SU-DHL-6 (cell line): ENCODE results near the gene HMGCR.

Source experiments
- H2AFZ ChIP-seq: fragments of 200-600 bp; sonication (generic); 2 replicates; pipeline ENCODE4 v1.6.1; 2014; ENCODE audit warnings: low read depth, mild to moderate bottlenecking, moderate library complexity, mixed read lengths, antibody characterized with exemption, low read length; ENCODE audit not compliant: severe bottlenecking
- H3F3A ChIP-seq: fragments of 200-600 bp; shearing (Covaris generic); 2 replicates; pipeline ENCODE4 v1.6.0; 2016; ENCODE audit warnings: antibody characterized with exemption, mild to moderate bottlenecking; ENCODE audit not compliant: insufficient read depth
- H3K27ac ChIP-seq: fragments of 200-600 bp; sonication (generic); 2 replicates; pipeline ENCODE4 v1.5.1; 2016; ENCODE audit warnings: low read depth, mild to moderate bottlenecking, low read length, moderate library complexity, mixed read lengths
- H3K27me3 ChIP-seq: fragments of 200-600 bp; sonication (generic), shearing (Covaris generic); 2 replicates; pipeline ENCODE4 v1.6.0; 2014; ENCODE audit warnings: mild to moderate bottlenecking, low read length
- H3K36me3 ChIP-seq: fragments of 200-600 bp; sonication (generic); 2 replicates; pipeline ENCODE4 v1.6.1; 2014; ENCODE audit warnings: mild to moderate bottlenecking, low read length, mixed read lengths
- H3K4me2 ChIP-seq: fragments of 300-600, 200-600 bp; shearing (Covaris generic), sonication (generic); 2 replicates; pipeline ENCODE4 v1.6.0; 2014; ENCODE audit warnings: low read length, low read depth, mild to moderate bottlenecking; ENCODE audit not compliant: poor library complexity, severe bottlenecking
- H3K4me3 ChIP-seq: fragments of 200-600 bp; sonication (generic); 2 replicates; pipeline ENCODE4 v1.5.1; 2014; ENCODE audit warnings: antibody characterized with exemption, low read length, mild to moderate bottlenecking, mixed read lengths; ENCODE audit not compliant: insufficient read depth, poor library complexity, severe bottlenecking
- H3K79me2 ChIP-seq: fragments of 200-600 bp; sonication (generic); 2 replicates; pipeline ENCODE4 v1.6.1; 2014; ENCODE audit warnings: mild to moderate bottlenecking, low read length, moderate library complexity; ENCODE audit not compliant: insufficient read depth
- H3K9ac ChIP-seq: fragments of 200-600 bp; sonication (generic); 2 replicates; pipeline ENCODE4 v1.7.0; 2014; ENCODE audit warnings: mild to moderate bottlenecking, low read length
- H3K9me2 ChIP-seq: fragments of 200-600 bp; sonication (generic); replicated peaks from 2 replicates; pipeline ENCODE4 v1.6.1; 2014; ENCODE audit warnings: low read length; ENCODE audit not compliant: insufficient read depth
- H3K9me3 ChIP-seq: fragments of 200-600 bp; sonication (generic); 2 replicates; pipeline ENCODE4 v1.6.1; 2014; ENCODE audit warnings: low read length, mixed read lengths; ENCODE audit not compliant: insufficient read depth
- H4K20me1 ChIP-seq: fragments of 200-600 bp; sonication (generic); 2 replicates; pipeline ENCODE4 v1.6.1; 2014; ENCODE audit warnings: low read depth, mild to moderate bottlenecking, antibody characterized with exemption, low read length, moderate library complexity, mixed read lengths
- EZH2phosphoT487 ChIP-seq: fragments of 200-600 bp; sonication (generic), shearing (Covaris generic); conservative IDR thresholded peaks from 2 replicates; pipeline ENCODE4 v1.6.1; 2018; ENCODE audit warnings: mild to moderate bottlenecking, antibody characterized with exemption, low read length, moderate library complexity, mixed read lengths
- TF ChIP-seq, protein P1 (sequence below): fragments of 200-600 bp; sonication (generic); IDR thresholded peaks from one replicate; pipeline ENCODE4 v1.5.1; 2017; ENCODE audit warnings: antibody characterized with exemption, mild to moderate bottlenecking, low read length, moderate library complexity; ENCODE audit not compliant: insufficient read depth, poor library complexity, severe bottlenecking

Gene HMGCR

GRCh38 chr5:75380099-75380498, 43.1 kb downstream of the HMGCR start:
- no peaks in the 10 kb centered on the region for H3K9me3 ChIP-seq
- H3K36me3 ChIP-seq = peaks cover 18% of the 10 kb centered on the region; the same call in 1 of the 2 replicates
- no peaks in the 10 kb centered on the region for H3K27me3 ChIP-seq
- H2AFZ ChIP-seq = no peak overlapping the region
- no peak for TF ChIP-seq EZH2phosphoT487
- TF ChIP-seq, protein P1, sequence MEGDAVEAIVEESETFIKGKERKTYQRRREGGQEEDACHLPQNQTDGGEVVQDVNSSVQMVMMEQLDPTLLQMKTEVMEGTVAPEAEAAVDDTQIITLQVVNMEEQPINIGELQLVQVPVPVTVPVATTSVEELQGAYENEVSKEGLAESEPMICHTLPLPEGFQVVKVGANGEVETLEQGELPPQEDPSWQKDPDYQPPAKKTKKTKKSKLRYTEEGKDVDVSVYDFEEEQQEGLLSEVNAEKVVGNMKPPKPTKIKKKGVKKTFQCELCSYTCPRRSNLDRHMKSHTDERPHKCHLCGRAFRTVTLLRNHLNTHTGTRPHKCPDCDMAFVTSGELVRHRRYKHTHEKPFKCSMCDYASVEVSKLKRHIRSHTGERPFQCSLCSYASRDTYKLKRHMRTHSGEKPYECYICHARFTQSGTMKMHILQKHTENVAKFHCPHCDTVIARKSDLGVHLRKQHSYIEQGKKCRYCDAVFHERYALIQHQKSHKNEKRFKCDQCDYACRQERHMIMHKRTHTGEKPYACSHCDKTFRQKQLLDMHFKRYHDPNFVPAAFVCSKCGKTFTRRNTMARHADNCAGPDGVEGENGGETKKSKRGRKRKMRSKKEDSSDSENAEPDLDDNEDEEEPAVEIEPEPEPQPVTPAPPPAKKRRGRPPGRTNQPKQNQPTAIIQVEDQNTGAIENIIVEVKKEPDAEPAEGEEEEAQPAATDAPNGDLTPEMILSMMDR = no peak
- H3K9me2 ChIP-seq = no peaks in the 10 kb centered on the region
- no peak overlapping the region for H3K9ac ChIP-seq
- no peaks in the 10 kb centered on the region for H4K20me1 ChIP-seq
- H3K4me3 ChIP-seq = no peak overlapping the region
- H3K27ac ChIP-seq = no peak overlapping the region
- H3K79me2 ChIP-seq = no peaks in the 10 kb centered on the region
- H3K4me2 ChIP-seq = no peak overlapping the region
- peaks cover 3% of the 10 kb centered on the region; the same call in 1 of the 2 replicates for H3F3A ChIP-seq

DNA sequence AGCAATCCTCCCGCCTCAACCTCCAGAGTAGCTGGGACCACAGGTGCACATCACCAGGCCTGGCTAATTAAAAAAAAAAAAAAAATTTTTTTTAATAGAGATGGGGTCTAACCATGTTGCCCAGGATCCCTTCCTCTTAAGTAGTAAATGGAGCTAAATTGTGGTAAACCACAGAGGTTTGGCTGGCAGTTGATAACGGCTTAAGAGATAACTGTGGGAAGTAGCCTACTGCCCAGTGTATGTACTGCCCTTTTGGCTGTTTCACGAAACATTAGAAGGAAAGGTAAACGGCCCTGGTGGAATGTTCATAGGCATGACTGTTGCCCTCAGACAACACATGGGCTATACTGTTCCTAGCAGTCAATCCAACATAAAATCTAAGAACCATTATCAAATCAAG, 44.4 kb downstream of the HMGCR start:
- peaks cover 3% of the 10 kb centered on the region; the same call in 1 of the 2 replicates for H3F3A ChIP-seq
- H3K4me2 ChIP-seq = no peak overlapping the region

DNA sequence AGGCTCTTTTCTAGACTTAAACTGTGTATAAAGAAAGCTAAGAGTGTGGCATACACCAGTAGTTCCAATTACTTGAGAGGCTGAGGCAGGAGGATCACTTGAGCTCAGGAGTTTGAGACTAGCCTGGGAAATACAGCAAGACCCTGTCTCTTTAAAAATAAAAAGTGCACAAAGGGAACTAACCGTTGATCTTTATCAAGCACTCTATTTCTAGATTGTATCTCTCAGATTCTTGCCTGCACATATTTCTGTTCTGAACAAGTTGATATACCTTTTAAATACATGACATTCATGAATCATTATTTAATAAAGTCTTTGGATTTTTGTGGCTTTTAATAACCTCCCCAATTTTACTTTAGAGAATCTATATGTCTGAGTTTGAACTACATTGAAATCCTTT, 47.2 kb downstream of the HMGCR start:
- no peak overlapping the region for H2AFZ ChIP-seq
- peaks cover 18% of the 10 kb centered on the region; the same call in 1 of the 2 replicates for H3K36me3 ChIP-seq

More for the DNA sequence above, 44.4 kb downstream of the HMGCR start:
- no peak overlapping the region for H3K9ac ChIP-seq
- no peaks in the 10 kb centered on the region for H3K27me3 ChIP-seq
- peaks cover 18% of the 10 kb centered on the region; the same call in 1 of the 2 replicates for H3K36me3 ChIP-seq
- no peaks in the 10 kb centered on the region for H3K9me3 ChIP-seq
- TF ChIP-seq EZH2phosphoT487 = no peak
- TF ChIP-seq, protein P1 = no peak
- no peak overlapping the region for H3K27ac ChIP-seq
- no peak overlapping the region for H2AFZ ChIP-seq
- H3K4me3 ChIP-seq = no peak overlapping the region
- no peaks in the 10 kb centered on the region for H4K20me1 ChIP-seq
- H3K79me2 ChIP-seq = no peaks in the 10 kb centered on the region
- H3K9me2 ChIP-seq = no peaks in the 10 kb centered on the region

More for the DNA sequence above, 47.2 kb downstream of the HMGCR start:
- Histone ChIP-seq H3K4me3 (no peak overlapping the region), H3K79me2 (no peaks in the 10 kb centered on the region), H3K27me3 (no peaks in the 10 kb centered on the region), H3F3A (peaks cover 3% of the 10 kb centered on the region; the same call in 1 of the 2 replicates), H3K27ac (no peak overlapping the region), H3K4me2 (no peak overlapping the region), H3K9ac (no peak overlapping the region), H3K9me2 (no peaks in the 10 kb centered on the region), H3K9me3 (no peaks in the 10 kb centered on the region), H4K20me1 (no peaks in the 10 kb centered on the region)
- no peak for TF ChIP-seq EZH2phosphoT487
- TF ChIP-seq, protein P1 = no peak
